IMR-90 (cell line): ENCODE data around the gene CDC42EP1. TPM values are rescaled to one million over a fixed set of nuclear protein-coding genes. Genes with fewer than 3 reads are reported as not detected.

Experiments used
- ATAC-seq: fragments of 200-7000 bp; cut with Tn5 transposase; 2 replicates; pipeline ENCODE4 v1.9.1; 2020; ENCODE audit warnings: low read depth, mild to moderate bottlenecking, moderate library complexity
- Bru-seq: library from RNA; stranded (reverse); fragments of 400-500 nt; gene quantifications from one replicate; lab custom pipeline; 2021; lab: Mats Ljungman, UMichigan
- BruChase-seq, 2 experiments: library from RNA; stranded (reverse); fragments of 400-500 nt; gene quantifications; one replicate each; lab custom pipeline; 2021; lab: Mats Ljungman, UMichigan
- BruUV-seq: library from RNA; stranded (reverse); fragments of 400-500 nt; replicated peaks from 2 replicates; lab custom pipeline; 2021; lab: Mats Ljungman, UMichigan
- CTCF ChIA-PET: fragments of 300-600 bp; formaldehyde crosslinking; extraction: SDS; loops from one replicate; lab custom pipeline; 2021; ENCODE audit warnings: antibody characterized with exemption; lab: Yijun Ruan, JAX
- POLR2A ChIA-PET: fragments of 300-600 bp; sonication (Branson Sonifier 250); formaldehyde crosslinking; loops from one replicate; lab custom pipeline; 2022; ENCODE audit warnings: antibody characterized with exemption; ENCODE audit not compliant: unreplicated experiment; lab: Charles Lee
- DNase-seq: peaks from one replicate; pipeline ENCODE4 v3.0.0; 2013
- H2AFZ ChIP-seq: replicated peaks from 2 replicates; pipeline ENCODE3; 2013; ENCODE audit warnings: low read length, mild to moderate bottlenecking; ENCODE audit not compliant: poor library complexity
- H2AK5ac ChIP-seq: 2 replicates; pipeline ENCODE4 v1.6.1; 2013; ENCODE audit warnings: low read depth, low read length, inconsistent platforms
- H2AK9ac ChIP-seq: replicated peaks from 2 replicates; pipeline ENCODE3; 2013; ENCODE audit warnings: mild to moderate bottlenecking, low read depth, low read length, moderate library complexity; ENCODE audit not compliant: poor library complexity
- H2BK120ac ChIP-seq: 2 replicates; pipeline ENCODE4 v1.6.1; 2013; ENCODE audit warnings: low read depth, low read length, inconsistent platforms
- H2BK15ac ChIP-seq: 3 replicates; pipeline ENCODE4 v1.6.1; 2013; ENCODE audit warnings: low read depth, low read length, inconsistent platforms
- H2BK20ac ChIP-seq: 2 replicates; pipeline ENCODE4 v1.6.1; 2013; ENCODE audit warnings: low read depth, mild to moderate bottlenecking, inconsistent platforms, low read length, moderate library complexity
- H2BK5ac ChIP-seq: 2 replicates; pipeline ENCODE4 v1.6.1; 2013; ENCODE audit warnings: mild to moderate bottlenecking, low read depth, low read length, inconsistent platforms; ENCODE audit not compliant: poor library complexity, severe bottlenecking
- H3K14ac ChIP-seq: replicated peaks from 2 replicates; pipeline ENCODE4 v1.6.1; 2013; ENCODE audit warnings: low read depth, low read length, inconsistent platforms
- H3K18ac ChIP-seq: 2 replicates; pipeline ENCODE4 v1.6.1; 2013; ENCODE audit warnings: low read depth, low read length, control low read depth
- H3K23ac ChIP-seq: 2 replicates; pipeline ENCODE4 v1.6.1; 2013; ENCODE audit warnings: low read depth, low read length, inconsistent platforms
- H3K27ac ChIP-seq: 2 replicates; pipeline ENCODE4 v1.5.1; 2013; ENCODE audit warnings: mild to moderate bottlenecking, control low read depth, low read length; ENCODE audit not compliant: insufficient read depth
- H3K27me3 ChIP-seq: 2 replicates; pipeline ENCODE4 v1.6.1; 2013; ENCODE audit warnings: low read length; ENCODE audit not compliant: control insufficient read depth, insufficient read depth
- H3K36me3 ChIP-seq: 2 replicates; pipeline ENCODE4 v1.6.1; 2013; ENCODE audit warnings: low read length, mixed read lengths; ENCODE audit not compliant: control insufficient read depth, insufficient read depth
- H3K4ac ChIP-seq: 2 replicates; pipeline ENCODE4 v1.6.1; 2013; ENCODE audit warnings: low read depth, low read length, inconsistent platforms
- H3K4me1 ChIP-seq: 2 replicates; pipeline ENCODE4 v1.6.1; 2013; ENCODE audit warnings: low read length, mixed read lengths; ENCODE audit not compliant: control insufficient read depth, insufficient read depth
- H3K4me2 ChIP-seq: 2 replicates; pipeline ENCODE4 v1.6.1; 2013; ENCODE audit warnings: low read depth, mild to moderate bottlenecking, control low read depth, low read length, moderate library complexity
- H3K4me3 ChIP-seq: 2 replicates; pipeline ENCODE4 v1.5.1; 2013; ENCODE audit warnings: low read depth, mild to moderate bottlenecking, control low read depth, low read length, moderate library complexity; ENCODE audit not compliant: insufficient read depth
- H3K56ac ChIP-seq: 2 replicates; pipeline ENCODE4 v1.6.1; 2013; ENCODE audit warnings: low read length, inconsistent platforms; ENCODE audit not compliant: insufficient read depth; ENCODE audit errors: extremely low read depth
- H3K79me1 ChIP-seq, 2 experiments: 2 replicates each; pipeline ENCODE4 v1.6.1; 2013; ENCODE audit warnings: low read length in 2 of 2, inconsistent platforms in 1 of 2, low read depth in 1 of 2
- H3K9ac ChIP-seq: 2 replicates; pipeline ENCODE4 v1.6.1; 2013; ENCODE audit warnings: low read depth, low read length, control low read depth
- H3K9me1 ChIP-seq: 2 replicates; pipeline ENCODE4 v1.6.1; 2013; ENCODE audit warnings: low read length, inconsistent platforms; ENCODE audit not compliant: insufficient read depth
- H3K9me3 ChIP-seq: 2 replicates; pipeline ENCODE4 v1.6.1; 2013; ENCODE audit warnings: low read length; ENCODE audit not compliant: control insufficient read depth, insufficient read depth
- H4K20me1 ChIP-seq: 2 replicates; pipeline ENCODE4 v1.6.1; 2013; ENCODE audit warnings: low read length, inconsistent platforms; ENCODE audit not compliant: insufficient read depth
- H4K5ac ChIP-seq: 2 replicates; pipeline ENCODE4 v1.6.1; 2013; ENCODE audit warnings: mild to moderate bottlenecking, low read depth, low read length, control low read depth
- H4K8ac ChIP-seq, 2 experiments: 2 replicates each; pipeline ENCODE4 v1.6.1; 2013; ENCODE audit warnings: low read depth in 2 of 2, low read length in 2 of 2, control low read depth in 1 of 2, inconsistent platforms in 1 of 2
- H4K91ac ChIP-seq: 2 replicates; pipeline ENCODE4 v1.6.1; 2013; ENCODE audit warnings: low read depth, low read length, inconsistent platforms; ENCODE audit not compliant: insufficient read depth
- CEBPB ChIP-seq: IDR thresholded peaks from 2 replicates; pipeline ENCODE4 v1.6.1; 2012; ENCODE audit warnings: low read depth, low read length, improper control_type of control experiment
- FOS ChIP-seq: fragments of 150-350 bp; IDR thresholded peaks from 2 replicates; pipeline ENCODE4 v1.6.1; 2016; ENCODE audit warnings: low read depth, low read length
- MAZ ChIP-seq: IDR thresholded peaks from 2 replicates; pipeline ENCODE4 v1.6.1; 2012; ENCODE audit warnings: low read depth, mild to moderate bottlenecking, low read length, improper control_type of control experiment, moderate library complexity, borderline replicate concordance
- POLR2A ChIP-seq: IDR thresholded peaks from 2 replicates; pipeline ENCODE4 v1.6.1; 2012; ENCODE audit warnings: mild to moderate bottlenecking, low read depth, low read length
- RAD21 ChIP-seq: IDR thresholded peaks from 2 replicates; pipeline ENCODE4 v1.6.1; 2012; ENCODE audit warnings: low read length, improper control_type of control experiment
- RFX5 ChIP-seq: IDR thresholded peaks from 2 replicates; pipeline ENCODE4 v1.8.0; 2012; ENCODE audit warnings: low read depth, mild to moderate bottlenecking, low read length, moderate library complexity
- WGBS, 2 experiments: methylation state at CpG; one replicate each; pipeline versions ENCODE4 v1.1.5 to v1.1.7; 2013; ENCODE audit warnings: missing lambda C conversion rate in 2 of 2; ENCODE audit not compliant: insufficient read length in 1 of 2; ENCODE audit errors: extremely low coverage in 2 of 2; 5-methylcytosine and 5-hydroxymethylcytosine counted together
- dilution Hi-C: fragments of 300-500 bp; cut with HindIII; formaldehyde crosslinking; loops from one replicate; pipeline ENCODE4 v1.14.3; 2018; ENCODE audit warnings: low sequenced_read_pairs; ENCODE audit not compliant: unreplicated experiment
- in situ Hi-C: fragments of 300-500 bp; cut with MboI; formaldehyde crosslinking; loops from 3 replicates; pipeline ENCODE4 v1.14.3; 2019; ENCODE audit warnings: low sequenced_read_pairs, inconsistent platforms, mixed read lengths
- intact Hi-C: fragments of 100-400 bp; cut with micrococcal nuclease; formaldehyde crosslinking; loops from 2 replicates; pipeline ENCODE4 v1.10.0; 2022
- long read RNA-seq: library from polyadenylated mRNA; unstranded; transcript quantifications from one replicate; pipeline ENCODE4 v2.0.0, GENCODE V29; 2021; ENCODE audit not compliant: unreplicated experiment
- polyA plus RNA-seq, 3 experiments: library from polyadenylated mRNA; depleted of rRNA; stranded (reverse); fragments of >200 nt; gene quantifications; 2 replicates each; pipeline ENCODE4 v1.2.3, GENCODE V29; 2012; ENCODE audit warnings: low replicate concordance in 1 of 3
- total RNA-seq: library from RNA; depleted of rRNA; stranded (reverse); fragments of >200 nt; gene quantifications from 2 replicates; pipeline ENCODE4 v1.2.3, GENCODE V29; 2012; rRNA removed

Gene CDC42EP1
- total RNA-seq = 4.7 and 6.1 TPM in 2 replicates
- polyA plus RNA-seq (2012; rRNA removed) = 47.3 and 59.2 TPM in 2 replicates
- 34.5 and 61.4 TPM in 2 replicates for polyA plus RNA-seq (2012; cell fraction: cytosol; rRNA removed)
- 18.1 and 44.7 TPM in 2 replicates for polyA plus RNA-seq (2012; cell fraction: nucleus; rRNA removed; ENCODE audit: low replicate concordance)
- Bru-seq, nascent RNA = percentile 94 among the genes with signal in this experiment
- BruChase-seq, experiment 1, labeled RNA remaining after a 6-hour chase = percentile 85 among the genes with signal in this experiment
- percentile 83 among the genes with signal in this experiment for BruChase-seq, experiment 2, labeled RNA remaining after a 2-hour chase
- long read RNA-seq, transcript CDC42EP1-201 (3 exons, 2,181 nt) = major isoform, 7 of 67 reads
- long read RNA-seq, partial matches to known transcripts = 53 of 67 reads
- long read RNA-seq, other reads (novel, unspliced or antisense) = 7 of 67 reads

GRCh38 chr22:37559901-37560607 is at the start of gene CDC42EP1:
Gene CDC42EP1 (plus strand): TSS chr22:37560480. CDS start chr22:37566350, 5,870 bp downstream.
- peaks cover 29% of the 10 kb centered on the region for H3K4me1 ChIP-seq
- H3K79me1 ChIP-seq = peaks cover 4 to 41% of the 10 kb centered on the region in 2 experiments; a peak in 2 of 4 replicates
- in situ Hi-C loops = no loop called here
- H2BK5ac ChIP-seq = peak within 1 kb of the TSS; percentile 99
- peak within 1 kb of the TSS; percentile 100 for H3K27ac ChIP-seq
- H3K36me3 ChIP-seq = peaks cover 9% of the 10 kb centered on the region
- peak within 1 kb of the TSS; percentile 87 for H3K18ac ChIP-seq
- WGBS, 2 experiments = 0% methylated on average over 33 of the region's 76 CpGs; no CpG with 5 or more reads in 1 of the 2 experiments
- ChIA-PET CTCF (interaction anchor here (0.9 kb wide), 1 partner anchor 10 kb away, joined by 3 read pairs; no protein-coding TSS in a partner anchor), POLR2A (interaction anchor here (0.5 to 0.6 kb wide), 3 partner anchors 18 to 190 kb away, joined by 3 to 4 read pairs (median 3); no protein-coding TSS in a partner anchor)
- intact Hi-C loops = no loop called here
- H3K4ac ChIP-seq = peak within 1 kb of the TSS; percentile 95
- H2AK5ac ChIP-seq = peak within 1 kb of the TSS; percentile 99
- peak within 1 kb of the TSS; percentile 98 for H3K9ac ChIP-seq
- H4K5ac ChIP-seq = peak within 1 kb of the TSS; percentile 95
- DNase-seq = peak; percentile 36
- H4K8ac ChIP-seq = peak within 1 kb of the TSS; percentile 90 to 93
- H2AFZ ChIP-seq = peak within 1 kb of the TSS; percentile 94
- BruUV-seq = no TSS peak
- peak within 1 kb of the TSS; percentile 90 for H4K91ac ChIP-seq
- peak within 1 kb of the TSS; percentile 7 for H2BK20ac ChIP-seq
- TF ChIP-seq POLR2A (peak; percentile 90), RAD21 (no peak), RFX5 (no peak), MAZ (peak; percentile 90; the same call in 1 of the 2 replicates), FOS (no peak), CEBPB (no peak)
- H3K56ac ChIP-seq = peak within 1 kb of the TSS; percentile 95
- peak within 1 kb of the TSS; percentile 95 for H3K23ac ChIP-seq
- peaks cover 41% of the 10 kb centered on the region for H4K20me1 ChIP-seq
- peak within 1 kb of the TSS; percentile 93 for H3K14ac ChIP-seq
- dilution Hi-C loops = no loop called here
- peak within 1 kb of the TSS; percentile 82 for H3K4me3 ChIP-seq
- peak; percentile 74 for ATAC-seq
- H3K4me2 ChIP-seq = peak within 1 kb of the TSS; percentile 82
- H3K9me1 ChIP-seq = peaks cover 21% of the 10 kb centered on the region
- peak within 1 kb of the TSS; percentile 57; the same call in 1 of the 3 replicates for H2BK15ac ChIP-seq
- H2BK120ac ChIP-seq = peak within 1 kb of the TSS; percentile 89
- no peaks in the 10 kb centered on the region for H3K9me3 ChIP-seq
- no peaks in the 10 kb centered on the region for H3K27me3 ChIP-seq
- peak within 1 kb of the TSS; percentile 99 for H2AK9ac ChIP-seq
